Dermis blood vessel endothelial cell (primary cell): ENCODE data around the gene CCDC106. TPM values are rescaled to one million over a fixed set of nuclear protein-coding genes. Genes with fewer than 3 reads are reported as not detected.

ENCODE experiments used
- DNase-seq: peaks from one replicate; pipeline ENCODE4 v3.0.0; 2010
- total RNA-seq: library from RNA; depleted of rRNA; stranded (reverse); fragments of >200 nt; gene quantifications from 2 replicates; pipeline ENCODE4 v1.2.3, GENCODE V29; 2014

Gene CCDC106
- total RNA-seq, 1 donor from 2014 or later, result 7.8 TPM

- no peak for DNase-seq
Observed at GRCh38 chr19:55686311-55687050, 38.5 kb downstream of the CCDC106 start.

GRCh38 chr19:55687281-55688201 is 39.5 kb downstream of the CCDC106 start:
- no peak for DNase-seq

- DNase-seq, result no peak
Observed at GRCh38 chr19:55688422-55689218, 40.6 kb downstream of the CCDC106 start.

GRCh38 chr19:55689411-55690108 is 41.5 kb downstream of the CCDC106 start:
- DNase-seq, result no peak

GRCh38 chr19:55690109-55690768 is 42.2 kb downstream of the CCDC106 start:
- DNase-seq, result no peak

- no peak for DNase-seq
Observed at GRCh38 chr19:55690769-55691545, 42.9 kb downstream of the CCDC106 start.

GRCh38 chr19:55691561-55692481 is 43.8 kb downstream of the CCDC106 start:
- DNase-seq, result no peak

GRCh38 chr19:55692681-55693081 is 44.7 kb downstream of the CCDC106 start:
- no peak for DNase-seq

- no peak for DNase-seq
Observed at GRCh38 chr19:55693336-55693974, 45.4 kb downstream of the CCDC106 start.

- no peak for DNase-seq
Observed at GRCh38 chr19:55694241-55694655, 46.2 kb downstream of the CCDC106 start.

GRCh38 chr19:55694656-55695491 is 46.9 kb downstream of the CCDC106 start:
- DNase-seq, result no peak

- no peak for DNase-seq
Observed at GRCh38 chr19:55695511-55696290, 47.7 kb downstream of the CCDC106 start.

GRCh38 chr19:55696301-55697068 is 48.5 kb downstream of the CCDC106 start:
- no peak for DNase-seq

GRCh38 chr19:55697069-55697440 is 49.0 kb downstream of the CCDC106 start:
- no peak for DNase-seq

GRCh38 chr19:55697698-55698097 is 49.7 kb downstream of the CCDC106 start:
- DNase-seq, result no peak

- no peak for DNase-seq
Observed at GRCh38 chr19:55698256-55698655, 50.2 kb downstream of the CCDC106 start.

- DNase-seq, result no peak
Observed at GRCh38 chr19:55699221-55699620, 51.2 kb downstream of the CCDC106 start.
